ENCODE results near the gene PCID2. TPM values are rescaled to one million over a fixed set of nuclear protein-coding genes. Genes with fewer than 3 reads are reported as not detected.

Gene PCID2
- total RNA-seq, 4 donors from 2014 or later = 44.8 to 45.8 (median 44.8) TPM

GRCh38 chr13:113149711-113150549, 58.5 kb downstream of the PCID2 start:
- TF ChIP-seq, protein P1, sequence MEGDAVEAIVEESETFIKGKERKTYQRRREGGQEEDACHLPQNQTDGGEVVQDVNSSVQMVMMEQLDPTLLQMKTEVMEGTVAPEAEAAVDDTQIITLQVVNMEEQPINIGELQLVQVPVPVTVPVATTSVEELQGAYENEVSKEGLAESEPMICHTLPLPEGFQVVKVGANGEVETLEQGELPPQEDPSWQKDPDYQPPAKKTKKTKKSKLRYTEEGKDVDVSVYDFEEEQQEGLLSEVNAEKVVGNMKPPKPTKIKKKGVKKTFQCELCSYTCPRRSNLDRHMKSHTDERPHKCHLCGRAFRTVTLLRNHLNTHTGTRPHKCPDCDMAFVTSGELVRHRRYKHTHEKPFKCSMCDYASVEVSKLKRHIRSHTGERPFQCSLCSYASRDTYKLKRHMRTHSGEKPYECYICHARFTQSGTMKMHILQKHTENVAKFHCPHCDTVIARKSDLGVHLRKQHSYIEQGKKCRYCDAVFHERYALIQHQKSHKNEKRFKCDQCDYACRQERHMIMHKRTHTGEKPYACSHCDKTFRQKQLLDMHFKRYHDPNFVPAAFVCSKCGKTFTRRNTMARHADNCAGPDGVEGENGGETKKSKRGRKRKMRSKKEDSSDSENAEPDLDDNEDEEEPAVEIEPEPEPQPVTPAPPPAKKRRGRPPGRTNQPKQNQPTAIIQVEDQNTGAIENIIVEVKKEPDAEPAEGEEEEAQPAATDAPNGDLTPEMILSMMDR (IDR thresholded peaks at IDR 0.05) = no peak
- DNase-seq (ENCODE audit: low spot score) = no peak
- no peak for ATAC-seq (ENCODE audit: low FRiP score)

GRCh38 chr13:113148940-113149503, 59.4 kb downstream of the PCID2 start:
- DNase-seq (ENCODE audit: low spot score) = no peak
- TF ChIP-seq, protein P1 (IDR thresholded peaks at IDR 0.05) = no peak
- no peak for ATAC-seq (ENCODE audit: low FRiP score)

- TF ChIP-seq, protein P1 (IDR thresholded peaks at IDR 0.05) = no peak
- DNase-seq (ENCODE audit: low spot score) (no peak), ATAC-seq (ENCODE audit: low FRiP score) (no peak)
These were observed 60.1 kb downstream of the PCID2 start for GRCh38 chr13:113148407-113148806.

DNA sequence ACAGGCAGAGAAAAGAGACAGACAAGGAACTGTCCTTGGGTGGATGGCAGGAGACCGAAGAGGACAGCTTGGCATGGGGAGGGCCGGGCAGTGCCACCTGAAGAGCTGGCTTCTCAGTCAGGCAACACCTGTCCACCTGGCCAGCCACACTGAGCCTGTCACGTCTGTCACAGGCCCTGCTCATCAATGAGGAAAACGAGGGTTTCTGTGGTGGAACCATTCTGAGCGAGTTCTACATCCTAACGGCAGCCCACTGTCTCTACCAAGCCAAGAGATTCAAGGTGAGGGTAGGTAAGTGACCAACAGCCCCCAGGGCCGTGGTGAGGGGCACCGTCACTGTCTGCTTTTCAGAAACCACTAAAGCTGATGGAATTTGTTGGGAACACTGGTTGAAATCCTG, 61.3 kb downstream of the PCID2 start:
- ATAC-seq (ENCODE audit: low FRiP score) = no peak
- no peak for DNase-seq (ENCODE audit: low spot score)
- TF ChIP-seq, protein P1 (IDR thresholded peaks at IDR 0.05) = no peak

DNA sequence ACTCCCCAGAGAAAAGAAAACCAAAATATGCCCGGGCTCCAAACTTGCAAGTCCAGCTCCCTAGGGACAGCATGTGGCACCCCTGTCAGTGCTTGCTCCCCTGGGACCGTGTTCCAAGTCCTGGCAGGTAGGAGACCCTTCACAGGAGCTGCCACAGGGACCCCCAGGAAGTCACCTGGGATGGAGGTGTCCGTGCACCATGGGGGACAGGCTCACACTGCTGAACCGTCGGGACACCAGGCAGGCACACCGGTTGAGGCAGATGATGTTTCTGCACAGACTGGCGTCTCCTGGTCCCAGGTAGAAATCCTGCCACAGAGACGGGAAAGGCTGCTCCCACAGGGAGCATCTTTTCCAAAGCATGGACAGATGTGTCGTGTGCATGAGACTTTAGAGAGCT, 61.7 kb downstream of the PCID2 start:
- ATAC-seq (ENCODE audit: low FRiP score) (no peak), DNase-seq (ENCODE audit: low spot score) (no peak)
- TF ChIP-seq, protein P1 (IDR thresholded peaks at IDR 0.05) = no peak

- no peak for ATAC-seq (ENCODE audit: low FRiP score)
- DNase-seq (ENCODE audit: low spot score) = no peak
- TF ChIP-seq, protein P1 (IDR thresholded peaks at IDR 0.05) = no peak
These were observed 62.4 kb downstream of the PCID2 start for GRCh38 chr13:113145911-113146598.

Measured in omental fat pad (tissue), 4 donors.